ENCODE measurements around the gene BPIFB4. TPM values are rescaled to one million over a fixed set of nuclear protein-coding genes. Genes with fewer than 3 reads are reported as not detected.

Gene BPIFB4
- total RNA-seq, 1 donor from 2014 or later, result not detected

- peaks cover 23% of the 10 kb centered on the region for H3K27me3 Mint-ChIP-seq (ENCODE audit: low read depth, unreplicated experiment)
- Histone ChIP-seq H3K79me2 (ENCODE audit: insufficient read depth, low read length) (no peaks in the 10 kb centered on the region), H2AFZ (ENCODE audit: low read depth, low read length) (no peak overlapping the region), H3K4me3 (ENCODE audit: insufficient read depth, low read depth, low read length) (no peak overlapping the region), H3K27ac (ENCODE audit: low read depth, low read length) (no peak overlapping the region), H3K4me1 (ENCODE audit: insufficient read depth, low read length) (no peaks in the 10 kb centered on the region), H3K4me2 (ENCODE audit: low read length) (no peak overlapping the region), H3K27me3 (ENCODE audit: insufficient read depth, low read length) (no peaks in the 10 kb centered on the region), H3K9me3 (ENCODE audit: insufficient read depth, low read depth, low read length) (peaks cover 3% of the 10 kb centered on the region), H4K20me1 (ENCODE audit: insufficient read depth, low read length) (no peaks in the 10 kb centered on the region), H3K9ac (ENCODE audit: low read length) (no peak overlapping the region), H3K36me3 (ENCODE audit: insufficient read depth, low read length) (no peaks in the 10 kb centered on the region)
- no peak for DNase-seq (ENCODE audit: low read depth)
- no peaks in the 10 kb centered on the region for H3K4me1 Mint-ChIP-seq (ENCODE audit: low read depth, unreplicated experiment)
- no peak overlapping the region for H3K27ac Mint-ChIP-seq (ENCODE audit: unreplicated experiment)
- TF ChIP-seq, protein P1, sequence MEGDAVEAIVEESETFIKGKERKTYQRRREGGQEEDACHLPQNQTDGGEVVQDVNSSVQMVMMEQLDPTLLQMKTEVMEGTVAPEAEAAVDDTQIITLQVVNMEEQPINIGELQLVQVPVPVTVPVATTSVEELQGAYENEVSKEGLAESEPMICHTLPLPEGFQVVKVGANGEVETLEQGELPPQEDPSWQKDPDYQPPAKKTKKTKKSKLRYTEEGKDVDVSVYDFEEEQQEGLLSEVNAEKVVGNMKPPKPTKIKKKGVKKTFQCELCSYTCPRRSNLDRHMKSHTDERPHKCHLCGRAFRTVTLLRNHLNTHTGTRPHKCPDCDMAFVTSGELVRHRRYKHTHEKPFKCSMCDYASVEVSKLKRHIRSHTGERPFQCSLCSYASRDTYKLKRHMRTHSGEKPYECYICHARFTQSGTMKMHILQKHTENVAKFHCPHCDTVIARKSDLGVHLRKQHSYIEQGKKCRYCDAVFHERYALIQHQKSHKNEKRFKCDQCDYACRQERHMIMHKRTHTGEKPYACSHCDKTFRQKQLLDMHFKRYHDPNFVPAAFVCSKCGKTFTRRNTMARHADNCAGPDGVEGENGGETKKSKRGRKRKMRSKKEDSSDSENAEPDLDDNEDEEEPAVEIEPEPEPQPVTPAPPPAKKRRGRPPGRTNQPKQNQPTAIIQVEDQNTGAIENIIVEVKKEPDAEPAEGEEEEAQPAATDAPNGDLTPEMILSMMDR (IDR thresholded peaks at IDR 0.05; ENCODE audit: insufficient read depth, low read depth, low read length), result no peak
- no peak for TF ChIP-seq EZH2 (IDR thresholded peaks at IDR 0.05; ENCODE audit: insufficient read depth, low read length)
- no peak overlapping the region for H3K4me3 Mint-ChIP-seq (ENCODE audit: unreplicated experiment)
- no peaks in the 10 kb centered on the region for H3K36me3 Mint-ChIP-seq (ENCODE audit: low read depth, unreplicated experiment)
- no peak for FAIRE-seq
- H3K9me3 Mint-ChIP-seq (ENCODE audit: unreplicated experiment), result peaks cover 10% of the 10 kb centered on the region
Observed at GRCh38 chr20:33139467-33139866, 60.0 kb downstream of the BPIFB4 start.

DNA sequence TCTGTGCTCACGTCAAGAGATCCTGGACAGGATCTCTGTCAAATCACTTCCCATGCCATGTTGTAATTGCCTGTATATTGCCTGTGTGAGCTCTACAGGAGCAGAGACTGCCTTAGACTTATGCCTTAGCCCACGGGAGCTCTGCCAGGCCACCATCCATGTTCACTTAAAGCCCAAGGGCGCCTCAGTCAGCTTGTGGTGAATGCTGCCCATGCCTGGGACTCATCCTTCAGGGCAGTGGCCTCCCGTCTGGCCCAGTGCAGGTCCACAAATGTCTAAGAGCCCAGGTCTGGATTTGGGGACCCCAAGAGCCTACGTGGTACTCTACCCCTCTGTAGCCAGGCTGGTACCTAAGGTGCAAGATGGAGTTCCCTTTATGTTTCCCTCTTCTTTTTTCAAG lies 66.1 kb downstream of the BPIFB4 start:
- Histone ChIP-seq H3K4me3 (ENCODE audit: insufficient read depth, low read depth, low read length) (no peak overlapping the region), H3K4me2 (ENCODE audit: low read length) (no peak overlapping the region), H3K27me3 (ENCODE audit: insufficient read depth, low read length) (no peaks in the 10 kb centered on the region), H3K9ac (ENCODE audit: low read length) (no peak overlapping the region), H3K79me2 (ENCODE audit: insufficient read depth, low read length) (no peaks in the 10 kb centered on the region), H4K20me1 (ENCODE audit: insufficient read depth, low read length) (no peaks in the 10 kb centered on the region), H3K9me3 (ENCODE audit: insufficient read depth, low read depth, low read length) (no peaks in the 10 kb centered on the region), H2AFZ (ENCODE audit: low read depth, low read length) (no peak overlapping the region), H3K4me1 (ENCODE audit: insufficient read depth, low read length) (no peaks in the 10 kb centered on the region), H3K27ac (ENCODE audit: low read depth, low read length) (no peak overlapping the region), H3K36me3 (ENCODE audit: insufficient read depth, low read length) (no peaks in the 10 kb centered on the region)
- Mint-ChIP-seq H3K4me3 (ENCODE audit: unreplicated experiment) (no peak overlapping the region), H3K36me3 (ENCODE audit: low read depth, unreplicated experiment) (no peaks in the 10 kb centered on the region), H3K27ac (ENCODE audit: unreplicated experiment) (no peak overlapping the region), H3K9me3 (ENCODE audit: unreplicated experiment) (peaks cover 5% of the 10 kb centered on the region), H3K4me1 (ENCODE audit: low read depth, unreplicated experiment) (no peaks in the 10 kb centered on the region), H3K27me3 (ENCODE audit: low read depth, unreplicated experiment) (peaks cover 30% of the 10 kb centered on the region)
- TF ChIP-seq EZH2 (IDR thresholded peaks at IDR 0.05; ENCODE audit: insufficient read depth, low read length), result no peak
- TF ChIP-seq, protein P1 (IDR thresholded peaks at IDR 0.05; ENCODE audit: insufficient read depth, low read depth, low read length), result no peak
- FAIRE-seq (no peak), DNase-seq (ENCODE audit: low read depth) (no peak)

DNA sequence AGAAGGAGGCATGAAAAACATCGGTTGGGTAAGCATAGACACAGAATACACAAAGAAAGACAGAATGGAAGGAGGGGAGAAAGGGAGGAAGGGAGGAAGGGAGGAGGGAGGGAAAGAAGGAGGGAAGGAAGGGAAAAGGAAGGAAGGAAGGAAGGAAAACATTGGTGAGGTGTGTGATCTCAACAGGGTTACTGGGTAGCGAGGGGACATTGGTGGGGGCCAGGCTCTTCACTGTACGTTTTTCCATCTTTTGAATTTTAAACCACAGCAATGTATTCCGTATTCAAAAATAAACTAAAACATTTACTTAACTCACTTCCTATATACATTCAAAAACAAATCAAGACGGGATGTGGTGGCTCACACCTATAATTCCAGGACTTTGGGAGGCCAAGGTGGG lies 67.9 kb downstream of the BPIFB4 start:
- H3K36me3 Mint-ChIP-seq (ENCODE audit: low read depth, unreplicated experiment), result no peaks in the 10 kb centered on the region
- H3K27me3 ChIP-seq (ENCODE audit: insufficient read depth, low read length), result no peaks in the 10 kb centered on the region
- no peak overlapping the region for H3K27ac ChIP-seq (ENCODE audit: low read depth, low read length)
- peaks cover 34% of the 10 kb centered on the region for H3K27me3 Mint-ChIP-seq (ENCODE audit: low read depth, unreplicated experiment)
- no peaks in the 10 kb centered on the region for H3K79me2 ChIP-seq (ENCODE audit: insufficient read depth, low read length)
- H3K4me1 ChIP-seq (ENCODE audit: insufficient read depth, low read length), result no peaks in the 10 kb centered on the region
- H3K4me1 Mint-ChIP-seq (ENCODE audit: low read depth, unreplicated experiment), result no peaks in the 10 kb centered on the region
- no peak overlapping the region for H3K4me3 ChIP-seq (ENCODE audit: insufficient read depth, low read depth, low read length)
- H3K36me3 ChIP-seq (ENCODE audit: insufficient read depth, low read length), result no peaks in the 10 kb centered on the region
- H3K4me2 ChIP-seq (ENCODE audit: low read length), result no peak overlapping the region
- no peak overlapping the region for H3K4me3 Mint-ChIP-seq (ENCODE audit: unreplicated experiment)
- no peak overlapping the region for H2AFZ ChIP-seq (ENCODE audit: low read depth, low read length)
- TF ChIP-seq, protein P1 (IDR thresholded peaks at IDR 0.05; ENCODE audit: insufficient read depth, low read depth, low read length), result no peak
- no peak for TF ChIP-seq EZH2 (IDR thresholded peaks at IDR 0.05; ENCODE audit: insufficient read depth, low read length)
- H3K9me3 ChIP-seq (ENCODE audit: insufficient read depth, low read depth, low read length), result no peaks in the 10 kb centered on the region
- FAIRE-seq (no peak), DNase-seq (ENCODE audit: low read depth) (no peak)
- H3K9me3 Mint-ChIP-seq (ENCODE audit: unreplicated experiment), result peaks cover 5% of the 10 kb centered on the region
- no peak overlapping the region for H3K9ac ChIP-seq (ENCODE audit: low read length)
- H4K20me1 ChIP-seq (ENCODE audit: insufficient read depth, low read length), result no peaks in the 10 kb centered on the region
- no peak overlapping the region for H3K27ac Mint-ChIP-seq (ENCODE audit: unreplicated experiment)
